GM12878 (cell line): ENCODE results near the gene KCNN1. TPM values are rescaled to one million over a fixed set of nuclear protein-coding genes. Genes with fewer than 3 reads are reported as not detected.

ENCODE experiments used
- ATAC-seq: fragments of 200-7000 bp; cut with Tn5 transposase; 3 replicates; pipeline ENCODE4 v1.9.1; 2020; ENCODE audit warnings: mild to moderate bottlenecking, moderate library complexity
- BruUV-seq: library from RNA; stranded (reverse); fragments of 400-500 nt; replicated peaks from 2 replicates; lab custom pipeline; 2021; lab: Mats Ljungman, UMichigan
- CTCF ChIA-PET: fragments of 300-600 bp; sonication (Branson Sonifier 250); formaldehyde crosslinking; extraction: SDS; loops from one replicate; lab custom pipeline; 2021; ENCODE audit warnings: inconsistent platforms; lab: Yijun Ruan, JAX
- POLR2A ChIA-PET: fragments of 350-600 bp; formaldehyde crosslinking; extraction: SDS; loops from one replicate; lab custom pipeline; 2021; ENCODE audit warnings: inconsistent platforms; lab: Charles Lee
- RAD21 ChIA-PET: fragments of 300-600 bp; sonication (Branson Sonifier 250); formaldehyde crosslinking; loops from one replicate; lab custom pipeline; 2023; ENCODE audit warnings: antibody characterized with exemption; ENCODE audit not compliant: unreplicated experiment; lab: Charles Lee
- SMC1A ChIA-PET: fragments of 300-600 bp; sonication (Branson Sonifier 250); formaldehyde crosslinking; loops from one replicate; lab custom pipeline; 2023; ENCODE audit not compliant: unreplicated experiment, uncharacterized antibody; lab: Charles Lee
- DNase-seq: peaks from one replicate; pipeline ENCODE4 v3.0.0-alpha.2; 2011; ENCODE audit warnings: low read depth, low spot score
- FAIRE-seq: peaks from 3 replicates; lab custom pipeline; 2011; peaks lifted over from hg19 to GRCh38; lab: Jason Lieb, UNC
- H2AFZ ChIP-seq: 2 replicates; pipeline ENCODE4 v1.6.0; 2011; ENCODE audit warnings: low read depth, low read length, control low read depth; ENCODE audit not compliant: control insufficient read depth
- H3K27ac ChIP-seq: 2 replicates; pipeline ENCODE4 v1.5.1; 2011; ENCODE audit warnings: control low read depth; ENCODE audit not compliant: control insufficient read depth, insufficient read depth
- H3K27me3 ChIP-seq, 2 experiments: replicated peaks in 1 of 2; 2 replicates each; pipeline versions ENCODE4 v1.6.0 to v1.6.1; 2011; ENCODE audit warnings: low read length in 1 of 2; ENCODE audit not compliant: control insufficient read depth in 2 of 2, insufficient read depth in 2 of 2
- H3K36me3 ChIP-seq, 2 experiments: 2 replicates each; pipeline ENCODE4 v1.5.1; 2011; ENCODE audit warnings: low read length in 1 of 2; ENCODE audit not compliant: control insufficient read depth in 2 of 2, insufficient read depth in 2 of 2
- H3K4me1 ChIP-seq: 2 replicates; pipeline ENCODE4 v1.6.1; 2011; ENCODE audit warnings: mild to moderate bottlenecking, low read length, moderate library complexity, mixed read lengths; ENCODE audit not compliant: control insufficient read depth, insufficient read depth
- H3K4me2 ChIP-seq: 2 replicates; pipeline ENCODE4 v1.6.0; 2011; ENCODE audit warnings: control low read depth; ENCODE audit not compliant: control insufficient read depth, insufficient read depth
- H3K4me3 ChIP-seq: fragments of 200-600 bp; sonication (generic); 2 replicates; pipeline ENCODE4 v1.5.1; 2016
- H3K79me2 ChIP-seq: 2 replicates; pipeline ENCODE4 v1.6.0; 2011; ENCODE audit warnings: low read length; ENCODE audit not compliant: control insufficient read depth, insufficient read depth
- H3K9ac ChIP-seq: 2 replicates; pipeline ENCODE4 v1.8.0; 2011; ENCODE audit warnings: low read length, control low read depth, mixed read lengths; ENCODE audit not compliant: control insufficient read depth, insufficient read depth
- H3K9me3 ChIP-seq: replicated peaks from 3 replicates; pipeline ENCODE4 v1.5.1; 2011; ENCODE audit warnings: mild to moderate bottlenecking, low read length; ENCODE audit not compliant: control insufficient read depth, insufficient read depth
- H4K20me1 ChIP-seq: 2 replicates; pipeline ENCODE4 v1.6.0; 2011; ENCODE audit not compliant: control insufficient read depth, insufficient read depth
- E2F8 ChIP-seq: fragments of 450-650 bp; IDR thresholded peaks from 2 replicates; pipeline ENCODE4 v1.6.1; 2018; ENCODE audit warnings: mild to moderate bottlenecking, low read depth, moderate library complexity; ENCODE audit not compliant: partially characterized antibody
- EGR1 ChIP-seq, 2 experiments: IDR thresholded peaks; 1 replicate in 1 of 2; 2 replicates in 1 of 2; pipeline ENCODE4 v1.6.1; 2011 to 2012; ENCODE audit warnings: low read depth in 2 of 2, low read length in 2 of 2, borderline replicate concordance in 1 of 2, mild to moderate bottlenecking in 1 of 2, moderate library complexity in 1 of 2
- PBX3 ChIP-seq: IDR thresholded peaks from 2 replicates; pipeline ENCODE4 v1.6.1; 2011; ENCODE audit warnings: mild to moderate bottlenecking, low read depth, low read length, moderate library complexity; ENCODE audit not compliant: insufficient replicate concordance
- ZNF207 ChIP-seq: fragments of 450-650 bp; IDR thresholded peaks from 2 replicates; pipeline ENCODE4 v1.6.1; 2014; ENCODE audit warnings: antibody characterized with exemption, mild to moderate bottlenecking, borderline replicate concordance
- ZNF217 ChIP-seq: fragments of 450-650 bp; IDR thresholded peaks from 2 replicates; pipeline ENCODE4 v1.6.1; 2017; ENCODE audit warnings: antibody characterized with exemption, mild to moderate bottlenecking
- ZNF592 ChIP-seq: fragments of 450-650 bp; IDR thresholded peaks from 2 replicates; pipeline ENCODE4 v1.6.1; 2017; ENCODE audit warnings: mild to moderate bottlenecking, moderate library complexity
- ZNF687 ChIP-seq: fragments of 450-650 bp; IDR thresholded peaks from 2 replicates; pipeline ENCODE4 v1.6.1; 2017; ENCODE audit warnings: mild to moderate bottlenecking, moderate library complexity
- WGBS: methylation state at CpG from one replicate; pipeline ENCODE4 v1.1.6; 2016; ENCODE audit warnings: low lambda C conversion rate; ENCODE audit not compliant: insufficient replicate concordance, insufficient coverage; ENCODE audit errors: missing lambda C conversion rate; 5-methylcytosine and 5-hydroxymethylcytosine counted together
- in situ Hi-C: fragments of 300-500 bp; cut with MboI; formaldehyde crosslinking; loops from 9 replicates; pipeline ENCODE4 v1.14.3; 2018; ENCODE audit warnings: mixed read lengths
- intact Hi-C: fragments of 100-400 bp; cut with micrococcal nuclease; formaldehyde crosslinking; loops from one replicate; pipeline ENCODE4 v1.14.2; 2022; ENCODE audit not compliant: unreplicated experiment
- polyA plus RNA-seq, 11 experiments: library from polyadenylated mRNA; depleted of rRNA in 4 of 11; unstranded in 6 of 11; stranded (reverse) in 5 of 11; fragments of >200 nt; fragmentation: Nextera tagmentation in 4 of 11; fragmentation: Illumina TruSeq in 1 of 11; extraction: Ambion mirVana in 4 of 11; extraction: Trizol in 1 of 11; gene quantifications; 1 replicate in 1 of 11; 2 replicates in 10 of 11; pipeline versions ENCODE4 v1.2.1 to v1.2.3, GENCODE V29; 2011 to 2016; ENCODE audit warnings: inconsistent platforms in 2 of 11, missing spikeins in 2 of 11, low read depth in 1 of 11
- total RNA-seq, 4 experiments: library from RNA; depleted of rRNA in 3 of 4; stranded (reverse); fragments of >200 nt in 3 of 4; fragmentation: Illumina TruSeq in 1 of 4; extraction: Trizol in 1 of 4; gene quantifications; 2 replicates each; pipeline versions ENCODE4 v1.2.1 to v1.2.3, GENCODE V29; 2013 to 2021

Gene KCNN1
- total and polyA plus RNA-seq, 10 of the 15 experiments (the other 5 are each of a cell fraction or from before 2014, with no cell fraction given) = 0.02 to 0.95 (median 0.16) TPM; not detected in 1

GRCh38 chr19:18000915-18001776, 34.2 kb downstream of the KCNN1 start:
- in situ Hi-C loops = no loop called here
- CTCF ChIA-PET = interaction anchor here (0.6 to 13.5 kb wide), 9 partner anchors 50 to 286 kb away, joined by 3 to 302 read pairs (median 3); partner anchors contain the start of genes CCDC124 and IL12RB1
- POLR2A ChIA-PET = interaction anchor here (0.6 to 1.9 kb wide), 8 partner anchors 21 to 170 kb away, joined by 3 to 14 read pairs (median 4); no protein-coding TSS in a partner anchor
- Histone ChIP-seq H2AFZ (peak overlapping the region; percentile 62), H4K20me1 (no peaks in the 10 kb centered on the region), H3K4me2 (peak overlapping the region; percentile 79), H3K27me3 (no peaks in the 10 kb centered on the region), H3K9ac (peak overlapping the region; percentile 57), H3K27ac (peak overlapping the region; percentile 62), H3K4me3 (peak overlapping the region; percentile 75), H3K79me2 (peaks cover 10% of the 10 kb centered on the region), H3K4me1 (peaks cover 5% of the 10 kb centered on the region; the same call in 1 of the 2 replicates), H3K36me3 (no peaks in the 10 kb centered on the region), H3K9me3 (no peaks in the 10 kb centered on the region)
- FAIRE-seq (no peak), ATAC-seq (peak; percentile 84), DNase-seq (no peak)
- intact Hi-C loops = no loop called here
- WGBS = under 1% methylated on average over 100 of the region's 105 CpGs
- SMC1A ChIA-PET = interaction anchor here (0.7 to 7.7 kb wide), 6 partner anchors 43 to 117 kb away, joined by 3 to 90 read pairs (median 4); no protein-coding TSS in a partner anchor
- RAD21 ChIA-PET = interaction anchor here (0.8 to 2.0 kb wide), 8 partner anchors 43 to 90 kb away, joined by 3 to 9 read pairs (median 5); partner anchors contain the start of gene CCDC124
- BruUV-seq = no TSS peak
- TF ChIP-seq ZNF592 (0 out of 2 replicates have a peak, but pooled peaks have one; percentile 7), EGR1 (IDR thresholded peaks at IDR 0.05; ENCODE audit: borderline replicate concordance in 1 of 2, low read depth in 2 of 2, low read length in 2 of 2) (peak in 1 of 2 experiments; percentile 87; a peak in 2 of 3 replicates), ZNF687 (peak; percentile 97), E2F8 (no peak), PBX3 (no peak), ZNF207 (0 out of 2 replicates have a peak, but pooled peaks have one; percentile 39), ZNF217 (peak; percentile 81; the same call in 1 of the 2 replicates)
